Measurements from ENCODE around the gene SAMM50. TPM values are rescaled to one million over a fixed set of nuclear protein-coding genes. Genes with fewer than 3 reads are reported as not detected.

The SAMM50 gene
- total and polyA plus RNA-seq, 2 experiments from 2014 or later = 58.6 to 60.3 TPM

- no peaks in the 10 kb centered on the region; the same call in 1 of the 2 replicates for H3F3A ChIP-seq (replicated peaks; ENCODE audit: low read depth)
- no peaks in the 10 kb centered on the region for H3K4me1 Mint-ChIP-seq
- H3K9me3 Mint-ChIP-seq = peaks cover 4% of the 10 kb centered on the region; the same call in 1 of the 3 replicates
- peaks cover 2% of the 10 kb centered on the region for H4K20me1 ChIP-seq (replicated peaks; ENCODE audit: insufficient read depth)
- no peak overlapping the region for H3K4me3 Mint-ChIP-seq
- H3K36me3 ChIP-seq (ENCODE audit: insufficient read depth) = peaks cover 47% of the 10 kb centered on the region
- TF ChIP-seq ZNF114 (CRISPR knock-in tag; IDR thresholded peaks at IDR 0.05) (no peak), EZH2 (IDR thresholded peaks at IDR 0.05; ENCODE audit: low read depth, unreplicated experiment) (no peak), POLR2AphosphoS5 (IDR thresholded peaks at IDR 0.05; ENCODE audit: low read depth) (no peak), ETS1 (IDR thresholded peaks at IDR 0.05) (no peak), NANOG (IDR thresholded peaks at IDR 0.05; ENCODE audit: borderline replicate concordance) (no peak), ZNF462 (CRISPR knock-in tag; IDR thresholded peaks at IDR 0.05) (no peak), CREB1 (CRISPR knock-in tag; IDR thresholded peaks at IDR 0.05; ENCODE audit: low read depth) (no peak), EZH2phosphoT487 (IDR thresholded peaks at IDR 0.05; ENCODE audit: unreplicated experiment) (no peak), CTCF (conservative IDR thresholded peaks at IDR 0.05; ENCODE audit: low read depth in 2 of 2) (no peak), ZNF331 (CRISPR knock-in tag; IDR thresholded peaks at IDR 0.05; ENCODE audit: low read depth) (no peak), JUNB (IDR thresholded peaks at IDR 0.05; ENCODE audit: unreplicated experiment) (no peak), REST (IDR thresholded peaks at IDR 0.05; ENCODE audit: unreplicated experiment) (no peak), STAT1 (IDR thresholded peaks at IDR 0.05; ENCODE audit: unreplicated experiment) (no peak)
- H3K4me1 ChIP-seq (ENCODE audit: insufficient read depth) = no peaks in the 10 kb centered on the region
- peaks cover 76% of the 10 kb centered on the region for H3K36me3 Mint-ChIP-seq (ENCODE audit: low read depth)
- no peak overlapping the region for H2AFZ ChIP-seq
- no peak overlapping the region for H3K4me3 ChIP-seq
- H3K27ac ChIP-seq (ENCODE audit: low read depth) = no peak overlapping the region
- H3K79me2 ChIP-seq (replicated peaks; ENCODE audit: insufficient read depth) = no peaks in the 10 kb centered on the region
- peaks cover 7% of the 10 kb centered on the region for H3K27me3 Mint-ChIP-seq (ENCODE audit: insufficient read depth, low read depth, poor library complexity)
- H3K9me2 ChIP-seq (ENCODE audit: insufficient read depth) = no peaks in the 10 kb centered on the region
- no peak overlapping the region for H3K4me2 ChIP-seq
- ATAC-seq = no peak
- H3K27me3 ChIP-seq (ENCODE audit: insufficient read depth) = no peaks in the 10 kb centered on the region
- H3K27ac Mint-ChIP-seq = no peak overlapping the region
- DNase-seq (ENCODE audit: low spot score) = no peak
Observed at GRCh38 chr22:43941449-43941848, 13.8 kb upstream of the SAMM50 start.
